Activated effector memory CD4-positive, alpha-beta T cell treated with Interleukin-2 at 50 U/mL for 16 hours (primary cell): ENCODE data around the gene RPL29.
A peak's percentile ranks its signal among the peaks of the same experiment; 100 is the strongest.

ENCODE experiments used
- DNase-seq: peaks from one replicate; pipeline ENCODE4 v3.0.0-alpha.2; 2020

Gene RPL29

GRCh38 chr3:51980253-51980652 lies 15.4 kb downstream of the RPL29 start:
- DNase-seq: no peak

GRCh38 chr3:51978143-51978502 lies 17.6 kb downstream of the RPL29 start:
- no peak for DNase-seq

GRCh38 chr3:51977446-51978142 lies 18.1 kb downstream of the RPL29 start:
- DNase-seq: peak; percentile 28

- DNase-seq: no peak
Observed at GRCh38 chr3:51975852-51976549, 19.7 kb downstream of the RPL29 start.

GRCh38 chr3:51974963-51975851 lies 20.5 kb downstream of the RPL29 start, which contains the start of gene ABHD14A:
TSS of gene ABHD14A (plus strand) at chr3:51975064. CDS start at chr3:51975136, 72 bp downstream.
- peak; percentile 71 for DNase-seq

- no peak for DNase-seq
Observed at GRCh38 chr3:51974277-51974962, 21.3 kb downstream of the RPL29 start.

- no peak for DNase-seq
Observed at GRCh38 chr3:51971350-51971749, 24.3 kb downstream of the RPL29 start.

GRCh38 chr3:51970606-51971300 lies 24.9 kb downstream of the RPL29 start:
- DNase-seq: no peak

- DNase-seq: no peak
Observed at GRCh38 chr3:51969841-51970240, 25.9 kb downstream of the RPL29 start.

- no peak for DNase-seq
Observed at GRCh38 chr3:51968883-51969678, 26.6 kb downstream of the RPL29 start.

- DNase-seq: no peak
Observed at GRCh38 chr3:51968170-51968775, 27.4 kb downstream of the RPL29 start.

- peak; percentile 29 for DNase-seq
Observed at GRCh38 chr3:51967384-51968169, 28.1 kb downstream of the RPL29 start, which contains the start of gene PCBP4. TSS of gene PCBP4 (minus strand) at chr3:51967454. CDS start at chr3:51961240, 6,214 bp downstream.

GRCh38 chr3:51966922-51967383 lies 28.7 kb downstream of the RPL29 start:
- DNase-seq: peak; percentile 10

GRCh38 chr3:51966486-51966885 lies 29.2 kb downstream of the RPL29 start:
- no peak for DNase-seq

- no peak for DNase-seq
Observed at GRCh38 chr3:51966016-51966415, 29.7 kb downstream of the RPL29 start.

GRCh38 chr3:51964521-51964920 lies 31.2 kb downstream of the RPL29 start:
- DNase-seq: no peak

GRCh38 chr3:51963951-51964451 lies 31.7 kb downstream of the RPL29 start:
- DNase-seq: no peak

GRCh38 chr3:51962854-51963530 lies 32.7 kb downstream of the RPL29 start:
- DNase-seq: no peak
